GM12878 (cell line): ENCODE measurements around the gene FAM184B. TPM values are rescaled to one million over a fixed set of nuclear protein-coding genes. Genes with fewer than 3 reads are reported as not detected.

Experiments used
- ATAC-seq: fragments of 200-7000 bp; cut with Tn5 transposase; 3 replicates; pipeline ENCODE4 v1.9.1; 2020; ENCODE audit warnings: mild to moderate bottlenecking, moderate library complexity
- BruUV-seq: library from RNA; stranded (reverse); fragments of 400-500 nt; replicated peaks from 2 replicates; lab custom pipeline; 2021; lab: Mats Ljungman, UMichigan
- CTCF ChIA-PET: fragments of 300-600 bp; sonication (Branson Sonifier 250); formaldehyde crosslinking; extraction: SDS; loops from one replicate; lab custom pipeline; 2021; ENCODE audit warnings: inconsistent platforms; lab: Yijun Ruan, JAX
- POLR2A ChIA-PET: fragments of 350-600 bp; formaldehyde crosslinking; extraction: SDS; loops from one replicate; lab custom pipeline; 2021; ENCODE audit warnings: inconsistent platforms; lab: Charles Lee
- RAD21 ChIA-PET: fragments of 300-600 bp; sonication (Branson Sonifier 250); formaldehyde crosslinking; loops from one replicate; lab custom pipeline; 2023; ENCODE audit warnings: antibody characterized with exemption; ENCODE audit not compliant: unreplicated experiment; lab: Charles Lee
- SMC1A ChIA-PET: fragments of 300-600 bp; sonication (Branson Sonifier 250); formaldehyde crosslinking; loops from one replicate; lab custom pipeline; 2023; ENCODE audit not compliant: unreplicated experiment, uncharacterized antibody; lab: Charles Lee
- DNase-seq: peaks from one replicate; pipeline ENCODE4 v3.0.0-alpha.2; 2011; ENCODE audit warnings: low read depth, low spot score
- FAIRE-seq: peaks from 3 replicates; lab custom pipeline; 2011; peaks lifted over from hg19 to GRCh38; lab: Jason Lieb, UNC
- H2AFZ ChIP-seq: 2 replicates; pipeline ENCODE4 v1.6.0; 2011; ENCODE audit warnings: low read depth, low read length, control low read depth; ENCODE audit not compliant: control insufficient read depth
- H3K27ac ChIP-seq: 2 replicates; pipeline ENCODE4 v1.5.1; 2011; ENCODE audit warnings: control low read depth; ENCODE audit not compliant: control insufficient read depth, insufficient read depth
- H3K27me3 ChIP-seq, 2 experiments: replicated peaks in 1 of 2; 2 replicates each; pipeline versions ENCODE4 v1.6.0 to v1.6.1; 2011; ENCODE audit warnings: low read length in 1 of 2; ENCODE audit not compliant: control insufficient read depth in 2 of 2, insufficient read depth in 2 of 2
- H3K36me3 ChIP-seq, 2 experiments: 2 replicates each; pipeline ENCODE4 v1.5.1; 2011; ENCODE audit warnings: low read length in 1 of 2; ENCODE audit not compliant: control insufficient read depth in 2 of 2, insufficient read depth in 2 of 2
- H3K4me1 ChIP-seq: 2 replicates; pipeline ENCODE4 v1.6.1; 2011; ENCODE audit warnings: mild to moderate bottlenecking, low read length, moderate library complexity, mixed read lengths; ENCODE audit not compliant: control insufficient read depth, insufficient read depth
- H3K4me2 ChIP-seq: 2 replicates; pipeline ENCODE4 v1.6.0; 2011; ENCODE audit warnings: control low read depth; ENCODE audit not compliant: control insufficient read depth, insufficient read depth
- H3K4me3 ChIP-seq: fragments of 200-600 bp; sonication (generic); 2 replicates; pipeline ENCODE4 v1.5.1; 2016
- H3K79me2 ChIP-seq: 2 replicates; pipeline ENCODE4 v1.6.0; 2011; ENCODE audit warnings: low read length; ENCODE audit not compliant: control insufficient read depth, insufficient read depth
- H3K9ac ChIP-seq: 2 replicates; pipeline ENCODE4 v1.8.0; 2011; ENCODE audit warnings: low read length, control low read depth, mixed read lengths; ENCODE audit not compliant: control insufficient read depth, insufficient read depth
- H3K9me3 ChIP-seq: replicated peaks from 3 replicates; pipeline ENCODE4 v1.5.1; 2011; ENCODE audit warnings: mild to moderate bottlenecking, low read length; ENCODE audit not compliant: control insufficient read depth, insufficient read depth
- H4K20me1 ChIP-seq: 2 replicates; pipeline ENCODE4 v1.6.0; 2011; ENCODE audit not compliant: control insufficient read depth, insufficient read depth
- ASH2L ChIP-seq: fragments of 300-600, 200-600 bp; sonication (generic); IDR thresholded peaks from 2 replicates; pipeline ENCODE4 v1.6.1; 2017; ENCODE audit warnings: low read depth, mild to moderate bottlenecking, borderline replicate concordance
- CHD2 ChIP-seq: IDR thresholded peaks from 2 replicates; pipeline ENCODE4 v1.6.1; 2011; ENCODE audit warnings: low read depth, low read length, improper control_type of control experiment, borderline replicate concordance
- ETV6 ChIP-seq, 2 experiments: fragments of 450-650 bp in 1 of 2; IDR thresholded peaks in 1 of 2; conservative IDR thresholded peaks in 1 of 2; 2 replicates each; pipeline ENCODE4 v1.6.1; 2014; ENCODE audit warnings: antibody characterized with exemption in 1 of 2, borderline replicate concordance in 1 of 2, low read depth in 1 of 2, mild to moderate bottlenecking in 1 of 2, moderate library complexity in 1 of 2
- NR2F1 ChIP-seq: fragments of 450-650 bp; conservative IDR thresholded peaks from 2 replicates; pipeline ENCODE4 v1.6.1; 2017; ENCODE audit warnings: mild to moderate bottlenecking
- SREBF1 ChIP-seq: IDR thresholded peaks from 2 replicates; pipeline ENCODE4 v1.6.1; 2012; ENCODE audit warnings: mild to moderate bottlenecking, low read length
- STAT3 ChIP-seq: IDR thresholded peaks from 2 replicates; pipeline ENCODE4 v1.6.1; 2011; ENCODE audit warnings: low read depth, low read length, improper control_type of control experiment
- TCF7 ChIP-seq: IDR thresholded peaks from 2 replicates; pipeline ENCODE4 v1.6.1; 2014; ENCODE audit warnings: antibody characterized with exemption, borderline replicate concordance
- ZNF24 ChIP-seq: fragments of 450-650 bp; IDR thresholded peaks from 2 replicates; pipeline ENCODE4 v1.6.1; 2017; ENCODE audit warnings: antibody characterized with exemption, mild to moderate bottlenecking
- ZNF274 ChIP-seq: IDR thresholded peaks from one replicate; pipeline ENCODE4 v1.8.0; 2011; ENCODE audit not compliant: insufficient read length, insufficient read depth
- ZNF622 ChIP-seq: fragments of 450-650 bp; IDR thresholded peaks from 2 replicates; pipeline ENCODE4 v1.6.1; 2017; ENCODE audit warnings: mild to moderate bottlenecking, inconsistent platforms
- WGBS: methylation state at CpG from one replicate; pipeline ENCODE4 v1.1.6; 2016; ENCODE audit warnings: low lambda C conversion rate; ENCODE audit not compliant: insufficient replicate concordance, insufficient coverage; ENCODE audit errors: missing lambda C conversion rate; 5-methylcytosine and 5-hydroxymethylcytosine counted together
- in situ Hi-C: fragments of 300-500 bp; cut with MboI; formaldehyde crosslinking; loops from 9 replicates; pipeline ENCODE4 v1.14.3; 2018; ENCODE audit warnings: mixed read lengths
- intact Hi-C: fragments of 100-400 bp; cut with micrococcal nuclease; formaldehyde crosslinking; loops from one replicate; pipeline ENCODE4 v1.14.2; 2022; ENCODE audit not compliant: unreplicated experiment
- polyA plus RNA-seq, 11 experiments: library from polyadenylated mRNA; depleted of rRNA in 4 of 11; unstranded in 6 of 11; stranded (reverse) in 5 of 11; fragments of >200 nt; fragmentation: Nextera tagmentation in 4 of 11; fragmentation: Illumina TruSeq in 1 of 11; extraction: Ambion mirVana in 4 of 11; extraction: Trizol in 1 of 11; gene quantifications; 1 replicate in 1 of 11; 2 replicates in 10 of 11; pipeline versions ENCODE4 v1.2.1 to v1.2.3, GENCODE V29; 2011 to 2016; ENCODE audit warnings: inconsistent platforms in 2 of 11, missing spikeins in 2 of 11, low read depth in 1 of 11
- total RNA-seq, 4 experiments: library from RNA; depleted of rRNA in 3 of 4; stranded (reverse); fragments of >200 nt in 3 of 4; fragmentation: Illumina TruSeq in 1 of 4; extraction: Trizol in 1 of 4; gene quantifications; 2 replicates each; pipeline versions ENCODE4 v1.2.1 to v1.2.3, GENCODE V29; 2013 to 2021
- TF ChIP-seq, protein P1 (sequence below): IDR thresholded peaks from 2 replicates; pipeline ENCODE4 v1.6.1; 2011; ENCODE audit warnings: low read depth, low read length, improper control_type of control experiment, borderline replicate concordance
- TF ChIP-seq, protein P2 (sequence below): fragments of 450-650 bp; IDR thresholded peaks from 2 replicates; pipeline ENCODE4 v1.6.1; 2017; ENCODE audit warnings: low read depth, mild to moderate bottlenecking, moderate library complexity
- TF ChIP-seq, protein P3 (sequence below): fragments of 450-650 bp; IDR thresholded peaks from 2 replicates; pipeline ENCODE4 v1.6.1; 2016; ENCODE audit warnings: mild to moderate bottlenecking

FAM184B gene
- total and polyA plus RNA-seq, 10 of the 15 experiments (the other 5 are each of a cell fraction or from before 2014, with no cell fraction given): under 0.01 TPM; not detected in 9

DNA sequence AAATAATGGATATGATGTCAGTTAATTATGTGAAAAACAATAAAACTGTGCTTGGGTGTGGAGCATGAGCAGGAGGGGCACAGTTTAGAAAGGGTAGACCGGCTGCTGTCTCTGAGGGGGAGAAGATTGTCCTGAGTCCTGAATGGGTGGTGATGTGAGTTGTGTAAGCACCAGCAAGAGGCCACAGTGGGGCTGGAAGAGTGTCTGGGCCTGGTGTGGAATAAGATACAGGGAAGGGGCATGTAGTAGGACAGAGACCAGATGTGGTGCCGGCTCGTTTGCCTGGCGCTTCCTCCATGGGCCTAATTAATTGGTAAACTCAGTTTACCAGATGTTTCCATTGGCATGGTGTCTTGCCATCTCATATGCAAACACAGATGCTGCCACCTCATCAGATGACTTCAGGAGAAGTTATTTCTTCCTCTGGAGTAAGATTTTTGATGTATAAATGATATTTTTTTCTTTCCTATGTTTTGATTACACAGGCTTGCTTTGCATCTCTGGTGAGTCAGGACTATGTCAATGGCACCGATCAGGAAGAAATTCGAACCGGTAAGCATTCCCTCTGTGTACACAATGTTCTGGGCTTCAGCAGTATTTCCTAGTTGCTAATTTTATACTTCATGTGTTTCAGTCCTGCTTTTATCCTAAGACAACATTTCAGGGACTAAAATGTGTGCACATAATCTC lies 161.9 kb downstream of the FAM184B start:
- ChIA-PET POLR2A (interaction anchor here (0.7 kb wide), 1 partner anchor 46 kb away, joined by 4 read pairs; no protein-coding TSS in a partner anchor), RAD21 (no interaction called here), CTCF (interaction anchor here (0.6 kb wide), 1 partner anchor 398 kb away, joined by 3 read pairs; no protein-coding TSS in a partner anchor), SMC1A (no interaction called here)
- Histone ChIP-seq H3K9ac (no peak overlapping the region), H3K9me3 (no peaks in the 10 kb centered on the region), H3K4me1 (peaks cover 6% of the 10 kb centered on the region; the same call in 1 of the 2 replicates), H3K27ac (no peak overlapping the region), H3K27me3 (no peaks in the 10 kb centered on the region), H2AFZ (no peak overlapping the region), H3K4me2 (peak overlapping the region; percentile 65; the same call in 1 of the 2 replicates), H4K20me1 (peaks cover 11% of the 10 kb centered on the region; the same call in 1 of the 2 replicates), H3K36me3 (peaks cover 7 to 12% of the 10 kb centered on the region in 2 experiments; a peak in 3 of 4 replicates), H3K4me3 (no peak overlapping the region), H3K79me2 (peaks cover 46% of the 10 kb centered on the region)
- FAIRE-seq: no peak
- DNase-seq: no peak
- TF ChIP-seq STAT3: no peak
- TF ChIP-seq ETV6 (conservative IDR thresholded peaks at IDR 0.05 in 1 of 2, IDR thresholded peaks at IDR 0.05 in 1 of 2; ENCODE audit: borderline replicate concordance in 1 of 2, low read depth in 1 of 2): no peak
- no peak for TF ChIP-seq ZNF24
- no peak for TF ChIP-seq ZNF274
- TF ChIP-seq ZNF622: no peak
- 86% methylated on average over 7 of the region's 7 CpGs for WGBS
- no peak for ATAC-seq
- in situ Hi-C loops (no loop called here), intact Hi-C loops (loop anchor here (10.0 kb wide), 1 partner anchor 1395 kb away; the partner anchor contains the start of gene TAPT1)
- no TSS peak for BruUV-seq

DNA sequence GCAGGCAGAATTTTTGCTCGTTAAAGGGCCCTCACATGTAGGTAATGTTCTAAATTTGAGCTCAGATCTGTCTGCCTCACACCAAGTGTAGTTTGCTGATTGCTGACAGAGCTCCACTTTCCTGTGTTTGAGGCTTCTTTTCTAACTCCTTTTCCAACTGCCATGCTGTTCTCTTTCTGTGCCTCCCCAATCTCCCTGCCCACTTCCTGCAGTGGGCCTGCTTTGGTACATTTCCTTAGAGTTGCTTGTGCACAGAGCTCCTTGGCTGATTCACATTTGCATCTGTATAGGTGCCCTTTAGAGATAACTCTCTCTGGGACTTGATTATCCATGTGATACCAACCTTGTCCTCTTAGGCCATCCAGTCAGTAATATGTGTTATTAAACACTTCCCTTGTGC lies 162.5 kb downstream of the FAM184B start:
- FAIRE-seq: no peak
- Histone ChIP-seq H3K9ac (no peak overlapping the region), H4K20me1 (peaks cover 11% of the 10 kb centered on the region; the same call in 1 of the 2 replicates), H3K27me3 (no peaks in the 10 kb centered on the region), H3K4me3 (no peak overlapping the region), H3K27ac (no peak overlapping the region), H3K79me2 (peaks cover 47% of the 10 kb centered on the region), H3K9me3 (no peaks in the 10 kb centered on the region), H3K4me1 (peaks cover 6% of the 10 kb centered on the region; the same call in 1 of the 2 replicates), H3K36me3 (peaks cover 6 to 12% of the 10 kb centered on the region in 2 experiments; a peak in 3 of 4 replicates), H2AFZ (no peak overlapping the region), H3K4me2 (peak overlapping the region; percentile 65; the same call in 1 of the 2 replicates)
- WGBS: 0% methylated on average over 1 of the region's 1 CpG
- CTCF ChIA-PET: no interaction called here
- no peak for ATAC-seq
- intact Hi-C loops: loop anchor here (10.0 kb wide), 1 partner anchor 1394 kb away; the partner anchor contains the start of gene TAPT1
- SMC1A ChIA-PET: no interaction called here
- DNase-seq: no peak
- no TSS peak for BruUV-seq
- RAD21 ChIA-PET: no interaction called here
- in situ Hi-C loops: no loop called here
- POLR2A ChIA-PET: no interaction called here
- TF ChIP-seq, protein P1, sequence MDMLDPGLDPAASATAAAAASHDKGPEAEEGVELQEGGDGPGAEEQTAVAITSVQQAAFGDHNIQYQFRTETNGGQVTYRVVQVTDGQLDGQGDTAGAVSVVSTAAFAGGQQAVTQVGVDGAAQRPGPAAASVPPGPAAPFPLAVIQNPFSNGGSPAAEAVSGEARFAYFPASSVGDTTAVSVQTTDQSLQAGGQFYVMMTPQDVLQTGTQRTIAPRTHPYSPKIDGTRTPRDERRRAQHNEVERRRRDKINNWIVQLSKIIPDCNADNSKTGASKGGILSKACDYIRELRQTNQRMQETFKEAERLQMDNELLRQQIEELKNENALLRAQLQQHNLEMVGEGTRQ: no peak
- TF ChIP-seq ASH2L (no peak), NR2F1 (no peak), SREBF1 (no peak), CHD2 (no peak), TCF7 (no peak)
- TF ChIP-seq, protein P2, sequence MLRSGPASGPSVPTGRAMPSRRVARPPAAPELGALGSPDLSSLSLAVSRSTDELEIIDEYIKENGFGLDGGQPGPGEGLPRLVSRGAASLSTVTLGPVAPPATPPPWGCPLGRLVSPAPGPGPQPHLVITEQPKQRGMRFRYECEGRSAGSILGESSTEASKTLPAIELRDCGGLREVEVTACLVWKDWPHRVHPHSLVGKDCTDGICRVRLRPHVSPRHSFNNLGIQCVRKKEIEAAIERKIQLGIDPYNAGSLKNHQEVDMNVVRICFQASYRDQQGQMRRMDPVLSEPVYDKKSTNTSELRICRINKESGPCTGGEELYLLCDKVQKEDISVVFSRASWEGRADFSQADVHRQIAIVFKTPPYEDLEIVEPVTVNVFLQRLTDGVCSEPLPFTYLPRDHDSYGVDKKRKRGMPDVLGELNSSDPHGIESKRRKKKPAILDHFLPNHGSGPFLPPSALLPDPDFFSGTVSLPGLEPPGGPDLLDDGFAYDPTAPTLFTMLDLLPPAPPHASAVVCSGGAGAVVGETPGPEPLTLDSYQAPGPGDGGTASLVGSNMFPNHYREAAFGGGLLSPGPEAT: no peak
- TF ChIP-seq, protein P3, sequence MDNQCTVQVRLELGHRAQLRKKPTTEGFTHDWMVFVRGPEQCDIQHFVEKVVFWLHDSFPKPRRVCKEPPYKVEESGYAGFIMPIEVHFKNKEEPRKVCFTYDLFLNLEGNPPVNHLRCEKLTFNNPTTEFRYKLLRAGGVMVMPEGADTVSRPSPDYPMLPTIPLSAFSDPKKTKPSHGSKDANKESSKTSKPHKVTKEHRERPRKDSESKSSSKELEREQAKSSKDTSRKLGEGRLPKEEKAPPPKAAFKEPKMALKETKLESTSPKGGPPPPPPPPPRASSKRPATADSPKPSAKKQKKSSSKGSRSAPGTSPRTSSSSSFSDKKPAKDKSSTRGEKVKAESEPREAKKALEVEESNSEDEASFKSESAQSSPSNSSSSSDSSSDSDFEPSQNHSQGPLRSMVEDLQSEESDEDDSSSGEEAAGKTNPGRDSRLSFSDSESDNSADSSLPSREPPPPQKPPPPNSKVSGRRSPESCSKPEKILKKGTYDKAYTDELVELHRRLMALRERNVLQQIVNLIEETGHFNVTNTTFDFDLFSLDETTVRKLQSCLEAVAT: no peak
